ENCODE results near the gene TCF7L1.

- no peak for TF ChIP-seq CTCF (IDR thresholded peaks at IDR 0.05)
- TF ChIP-seq POLR2A (IDR thresholded peaks at IDR 0.05), result no peak
Measured at GRCh38 chr2:85248773-85249509, 115.7 kb downstream of the TCF7L1 start.

All from esophagus squamous epithelium (tissue), 4 donors.